HG02840 (cell line): Measurements from ENCODE around the gene DHX8.
A peak's percentile ranks its signal among the peaks of the same experiment; 100 is the strongest.

ENCODE experiments used
- ATAC-seq: cut with Tn5 transposase; IDR thresholded peaks from one replicate; pipeline ENCODE4 v1.9.1; 2021; ENCODE audit warnings: mild to moderate bottlenecking, moderate library complexity, moderate number of reproducible peaks; ENCODE audit not compliant: unreplicated experiment, low FRiP score

Gene DHX8

GRCh38 chr17:43543771-43544575 is 60.2 kb downstream of the DHX8 start:
- no peak for ATAC-seq

GRCh38 chr17:43545383-43545632 is 61.5 kb downstream of the DHX8 start:
- no peak for ATAC-seq

- peak; percentile 77 for ATAC-seq
Measured at GRCh38 chr17:43546319-43547188, 62.8 kb downstream of the DHX8 start, which contains the start of gene ETV4. Gene ETV4 (minus strand): TSS chr17:43546340. CDS start chr17:43545617, 723 bp downstream.

- no peak for ATAC-seq
Measured at GRCh38 chr17:43547189-43547550, 63.4 kb downstream of the DHX8 start.

- no peak for ATAC-seq
Measured at GRCh38 chr17:43547659-43548256, 64.0 kb downstream of the DHX8 start.

- no peak for ATAC-seq
Measured at GRCh38 chr17:43548689-43549379, 65.1 kb downstream of the DHX8 start.

GRCh38 chr17:43549496-43549895 is 65.7 kb downstream of the DHX8 start:
- ATAC-seq: no peak

- ATAC-seq: no peak
Measured at GRCh38 chr17:43550754-43551153, 67.0 kb downstream of the DHX8 start.

- no peak for ATAC-seq
Measured at GRCh38 chr17:43552229-43552837, 68.6 kb downstream of the DHX8 start.

GRCh38 chr17:43553573-43553972 is 69.8 kb downstream of the DHX8 start:
- no peak for ATAC-seq

- ATAC-seq: no peak
Measured at GRCh38 chr17:43554857-43555256, 71.1 kb downstream of the DHX8 start.

GRCh38 chr17:43556292-43556691 is 72.5 kb downstream of the DHX8 start:
- no peak for ATAC-seq

- ATAC-seq: no peak
Measured at GRCh38 chr17:43558805-43559160, 75.0 kb downstream of the DHX8 start.

GRCh38 chr17:43559161-43559816 is 75.5 kb downstream of the DHX8 start:
- ATAC-seq: no peak

GRCh38 chr17:43560461-43561427 is 77.0 kb downstream of the DHX8 start:
- no peak for ATAC-seq

GRCh38 chr17:43562679-43563599 is 79.2 kb downstream of the DHX8 start:
- ATAC-seq: no peak

- ATAC-seq: no peak
Measured at GRCh38 chr17:43563600-43564594, 80.1 kb downstream of the DHX8 start.
